ENCODE measurements around the gene MSX1. TPM values are rescaled to one million over a fixed set of nuclear protein-coding genes. Genes with fewer than 3 reads are reported as not detected.

MSX1 gene
- total RNA-seq, 4 donors from 2014 or later = 11.6 to 15.2 (median 12.6) TPM

DNA sequence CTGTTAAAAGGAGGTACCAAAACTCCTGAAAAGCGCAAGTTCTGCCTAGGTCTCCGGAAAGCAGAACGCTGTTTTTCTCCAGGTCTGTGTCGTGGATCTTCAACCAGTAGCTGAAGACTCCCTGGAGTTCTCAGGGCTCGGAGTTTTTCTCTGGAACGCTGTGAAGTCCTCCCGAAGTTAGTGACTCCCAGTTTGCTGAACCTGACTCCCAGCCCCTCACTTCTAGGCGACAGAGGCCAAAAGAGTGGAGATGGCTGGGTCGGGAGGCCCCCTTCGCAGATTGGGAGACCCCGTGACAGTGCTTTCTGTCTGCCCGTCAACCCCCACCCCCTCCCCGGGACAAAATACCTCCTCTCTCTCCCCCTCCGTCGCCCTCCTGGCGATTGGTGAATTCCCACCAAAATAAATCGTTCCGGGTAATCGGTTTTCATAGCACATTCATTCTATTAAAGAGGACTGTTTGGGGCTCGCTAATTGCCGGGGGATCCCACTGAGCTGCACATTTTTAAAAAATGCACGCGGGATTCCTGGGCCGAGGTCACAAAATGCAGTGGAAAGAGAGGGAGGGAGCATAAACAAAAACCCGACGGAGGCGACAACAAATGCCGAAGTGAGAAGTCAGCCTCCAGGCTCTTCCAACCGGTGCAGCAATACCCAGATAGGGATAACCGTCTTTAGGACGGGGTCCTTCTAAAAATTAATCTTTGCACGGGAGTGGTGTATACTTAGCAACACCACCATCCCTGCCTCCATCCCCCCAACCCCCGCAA lies 4.0 kb upstream of the MSX1 start:
- TF ChIP-seq, protein P1, sequence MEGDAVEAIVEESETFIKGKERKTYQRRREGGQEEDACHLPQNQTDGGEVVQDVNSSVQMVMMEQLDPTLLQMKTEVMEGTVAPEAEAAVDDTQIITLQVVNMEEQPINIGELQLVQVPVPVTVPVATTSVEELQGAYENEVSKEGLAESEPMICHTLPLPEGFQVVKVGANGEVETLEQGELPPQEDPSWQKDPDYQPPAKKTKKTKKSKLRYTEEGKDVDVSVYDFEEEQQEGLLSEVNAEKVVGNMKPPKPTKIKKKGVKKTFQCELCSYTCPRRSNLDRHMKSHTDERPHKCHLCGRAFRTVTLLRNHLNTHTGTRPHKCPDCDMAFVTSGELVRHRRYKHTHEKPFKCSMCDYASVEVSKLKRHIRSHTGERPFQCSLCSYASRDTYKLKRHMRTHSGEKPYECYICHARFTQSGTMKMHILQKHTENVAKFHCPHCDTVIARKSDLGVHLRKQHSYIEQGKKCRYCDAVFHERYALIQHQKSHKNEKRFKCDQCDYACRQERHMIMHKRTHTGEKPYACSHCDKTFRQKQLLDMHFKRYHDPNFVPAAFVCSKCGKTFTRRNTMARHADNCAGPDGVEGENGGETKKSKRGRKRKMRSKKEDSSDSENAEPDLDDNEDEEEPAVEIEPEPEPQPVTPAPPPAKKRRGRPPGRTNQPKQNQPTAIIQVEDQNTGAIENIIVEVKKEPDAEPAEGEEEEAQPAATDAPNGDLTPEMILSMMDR (IDR thresholded peaks at IDR 0.05; ENCODE audit: low read depth) = no peak

DNA sequence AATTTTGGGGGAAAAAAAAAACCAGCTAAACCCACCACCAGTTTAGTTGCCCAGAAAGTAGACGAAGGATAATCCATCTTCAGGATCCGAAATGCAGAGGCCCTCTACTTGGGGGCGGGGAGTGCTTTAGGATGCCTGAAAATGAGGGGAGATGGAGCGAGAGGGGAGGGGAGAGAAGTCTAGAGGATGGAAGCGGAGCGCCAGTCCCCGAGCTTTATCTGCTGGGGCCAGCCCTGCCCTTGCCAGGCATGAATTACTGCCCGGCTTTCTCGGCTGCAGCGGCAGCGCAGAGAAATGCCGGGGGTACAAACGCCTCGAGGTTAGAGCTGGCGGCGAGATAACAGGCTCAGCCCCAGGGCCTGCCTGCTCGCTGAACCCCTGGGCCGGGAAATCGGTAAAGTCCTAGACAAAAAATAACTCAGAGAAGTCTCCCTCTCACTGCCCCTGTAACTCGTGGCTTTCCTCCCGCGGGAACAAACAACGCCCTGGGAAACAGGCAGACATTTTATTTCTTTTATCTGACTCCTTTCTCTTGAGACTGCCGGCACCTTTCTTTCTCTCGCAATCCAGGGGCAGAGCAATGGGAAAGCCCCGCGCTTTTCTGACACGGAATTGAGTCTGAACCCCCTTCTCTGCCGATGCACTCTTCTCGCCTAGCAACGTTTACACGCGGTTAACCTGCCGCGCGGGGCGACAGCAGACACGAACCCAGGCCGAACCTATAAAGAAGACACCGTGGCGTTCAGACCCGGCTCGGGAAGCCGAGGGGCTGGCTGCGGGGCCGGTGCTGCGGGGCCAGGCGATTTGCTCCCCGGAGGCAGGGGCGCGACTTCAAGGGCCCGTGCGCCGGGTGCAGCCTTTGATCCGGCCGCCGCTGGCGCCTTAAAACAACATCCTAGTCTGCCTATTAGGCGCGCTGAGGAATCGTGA lies 3.1 kb upstream of the MSX1 start:
- TF ChIP-seq, protein P1 (IDR thresholded peaks at IDR 0.05; ENCODE audit: low read depth) = no peak

DNA sequence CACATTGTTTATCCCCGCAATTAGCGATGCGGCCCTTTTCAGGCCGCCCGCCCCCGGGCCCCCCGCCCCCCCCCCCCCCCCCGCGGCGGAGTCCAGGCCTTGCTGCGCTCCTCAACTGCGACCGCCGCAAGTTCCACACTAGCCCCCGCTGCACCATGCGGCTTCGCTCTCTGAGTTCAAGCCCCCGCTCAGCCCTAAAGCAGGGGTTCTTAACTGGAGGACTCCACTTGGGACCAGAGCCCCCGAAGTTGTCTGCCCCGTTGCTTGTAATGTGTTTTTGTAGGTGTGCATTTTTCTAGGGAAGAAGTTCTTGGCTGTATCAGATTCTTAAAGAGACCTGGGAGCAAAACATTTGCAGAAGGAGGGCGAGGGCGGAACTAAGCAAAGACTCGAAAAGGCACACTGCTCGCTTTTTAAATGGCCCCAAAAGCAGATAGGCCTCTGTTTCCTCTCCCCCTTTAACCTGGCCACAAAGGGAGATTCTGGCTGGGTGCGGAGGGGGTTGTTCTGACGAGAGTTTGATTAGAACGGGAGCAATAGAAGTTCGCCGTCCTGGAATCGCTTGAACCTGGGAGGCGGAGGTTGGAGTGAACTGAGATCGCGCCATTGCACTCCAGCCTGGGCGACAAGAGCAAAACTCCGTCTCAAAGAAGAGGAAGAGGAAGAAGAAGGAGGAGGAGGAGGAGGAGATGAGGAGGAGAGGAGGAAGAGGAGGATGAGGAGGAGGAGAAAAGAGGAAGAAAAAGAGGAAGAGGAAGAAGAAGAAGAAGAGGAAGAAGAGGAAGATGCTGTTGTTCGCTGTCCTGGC lies 2.3 kb upstream of the MSX1 start:
- TF ChIP-seq, protein P1 (IDR thresholded peaks at IDR 0.05; ENCODE audit: low read depth) = no peak

DNA sequence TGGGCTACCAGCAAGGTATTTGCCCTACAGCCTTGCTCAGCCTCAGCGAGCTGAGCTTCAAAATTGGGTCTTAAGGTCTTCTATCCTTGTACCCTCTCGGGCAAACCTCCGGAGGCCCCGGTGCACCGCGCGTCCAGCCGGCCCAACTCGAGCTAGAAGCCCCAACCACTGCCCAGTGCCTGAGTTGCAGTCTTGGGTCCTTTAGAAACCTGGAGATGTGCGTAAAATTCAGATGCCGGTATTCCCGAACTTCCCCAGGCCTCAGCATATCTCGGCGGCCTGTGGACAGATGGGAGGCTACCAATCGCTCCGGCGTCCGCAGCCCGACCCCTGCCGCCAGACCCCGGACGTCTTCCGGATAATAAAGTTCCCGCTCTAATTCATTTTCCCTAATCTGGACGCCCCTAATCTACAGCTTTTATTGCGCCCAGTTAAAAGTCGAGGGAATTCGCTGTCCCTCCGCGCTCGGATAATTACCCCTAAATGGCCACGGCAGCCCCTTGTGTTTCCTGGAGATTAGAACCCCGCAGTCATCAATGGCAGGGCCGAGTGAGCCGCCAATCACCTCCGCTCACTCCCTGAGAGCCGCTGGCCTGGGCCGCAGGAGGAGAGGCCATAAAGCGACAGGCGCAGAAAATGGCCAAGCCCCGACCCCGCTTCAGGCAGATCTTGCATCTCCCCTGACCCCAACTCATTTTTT lies 1.5 kb upstream of the MSX1 start:
- TF ChIP-seq, protein P1 (IDR thresholded peaks at IDR 0.05; ENCODE audit: low read depth) = no peak

DNA sequence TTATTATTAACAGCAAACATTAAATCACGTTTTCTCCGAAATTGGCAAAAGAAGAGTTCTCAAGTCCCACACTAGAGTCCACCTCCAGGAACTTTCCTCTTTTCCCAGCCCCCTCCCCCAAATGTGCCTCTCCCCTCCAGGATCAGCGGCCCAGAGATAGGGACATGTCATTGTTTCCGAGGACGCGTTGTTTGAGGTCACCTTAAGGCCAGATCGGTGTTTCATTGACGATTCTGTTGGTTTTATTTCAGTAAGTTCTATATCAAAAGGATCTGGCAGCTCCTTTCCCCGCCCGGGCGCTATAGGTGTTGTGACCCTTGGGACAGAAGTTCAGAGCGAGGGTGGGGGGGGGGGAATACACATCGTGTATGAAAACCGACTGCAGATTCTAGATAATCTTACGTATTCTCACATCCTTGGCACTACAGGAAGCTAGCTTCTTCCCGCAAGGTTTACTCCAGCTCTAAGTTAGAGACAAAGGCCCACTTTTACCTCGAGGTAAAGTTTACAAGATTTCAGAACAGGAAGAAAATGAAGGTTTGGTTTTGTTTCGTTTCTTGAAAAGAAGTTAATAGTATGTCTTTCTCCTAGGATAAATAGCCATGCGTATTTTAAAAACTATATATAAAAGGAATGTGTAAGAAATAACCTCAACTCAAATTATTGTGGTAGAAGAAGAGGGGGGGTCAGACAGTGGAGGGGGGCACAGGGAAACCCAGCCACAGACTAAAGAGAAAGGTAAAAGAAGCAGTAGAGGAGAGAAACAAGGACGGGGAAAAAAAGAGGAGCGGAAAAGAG lies 739 bp upstream of the MSX1 start:
- TF ChIP-seq, protein P1 (IDR thresholded peaks at IDR 0.05; ENCODE audit: low read depth) = no peak
